Prostate gland (tissue), 2 donors: ENCODE results near the gene FCHSD2. TPM values are rescaled to one million over a fixed set of nuclear protein-coding genes. Genes with fewer than 3 reads are reported as not detected.

Experiments
- DNase-seq: peaks from one replicate; pipeline ENCODE4 v3.0.0-alpha.2; 2019; ENCODE audit warnings: low spot score
- H3K27ac ChIP-seq, 2 donors: fragments of 200-600 bp; sonication (generic); 2 replicates each; pipeline ENCODE4 v1.5.1; 2017 to 2019
- H3K27me3 ChIP-seq: fragments of 200-600 bp; sonication (generic); replicated peaks from 2 replicates; pipeline ENCODE4 v1.5.1; 2019; ENCODE audit not compliant: insufficient read depth
- H3K36me3 ChIP-seq, 2 donors: fragments of 200-600 bp; sonication (generic); 1 replicate in 1 of 2; 2 replicates in 1 of 2; pipeline versions ENCODE4 v1.5.1 to v1.8.1; 2017 to 2019
- H3K4me1 ChIP-seq: fragments of 200-600 bp; sonication (generic); replicated peaks from 2 replicates; pipeline ENCODE4 v1.5.1; 2019
- H3K4me3 ChIP-seq, 2 donors: fragments of 200-600 bp; sonication (generic); 2 replicates each; pipeline ENCODE4 v1.5.1; 2017 to 2019
- H3K9me3 ChIP-seq: fragments of 200-600 bp; sonication (generic); 2 replicates; pipeline ENCODE4 v1.5.1; 2017
- POLR2A ChIP-seq: fragments of 450-650 bp; IDR thresholded peaks from one replicate; pipeline ENCODE4 v1.6.1; 2016; ENCODE audit warnings: antibody characterized with exemption, mild to moderate bottlenecking
- POLR2AphosphoS5 ChIP-seq: sonication (generic); formaldehyde crosslinking; IDR thresholded peaks from one replicate; pipeline ENCODE4 v1.6.1; 2017; ENCODE audit warnings: antibody characterized with exemption
- WGBS: methylation state at CpG from one replicate; pipeline ENCODE4 v1.1.5; 2018; 5-methylcytosine and 5-hydroxymethylcytosine counted together
- intact Hi-C: fragments of 100-400 bp; cut with DNase I; formaldehyde crosslinking; loops from one replicate; pipeline ENCODE4 v1.14.2; 2022
- total RNA-seq, 2 donors: library from RNA; depleted of rRNA; stranded (reverse); fragments of >200 nt; gene quantifications; one replicate each; pipeline ENCODE4 v1.1.0, GENCODE V29; 2016
- TF ChIP-seq, protein P1 (sequence below), 4 experiments: fragments of 200-600 bp in 2 of 4; fragments of 450-650 bp in 2 of 4; sonication (generic) in 2 of 4; IDR thresholded peaks; 1 replicate in 3 of 4; 2 replicates in 1 of 4; pipeline ENCODE4 v1.5.1; 2016 to 2019; ENCODE audit warnings: antibody characterized with exemption in 4 of 4, mild to moderate bottlenecking in 2 of 4, moderate library complexity in 2 of 4

FCHSD2 gene
- total RNA-seq, 2 donors from 2014 or later: 9.9 to 45.3 TPM

DNA sequence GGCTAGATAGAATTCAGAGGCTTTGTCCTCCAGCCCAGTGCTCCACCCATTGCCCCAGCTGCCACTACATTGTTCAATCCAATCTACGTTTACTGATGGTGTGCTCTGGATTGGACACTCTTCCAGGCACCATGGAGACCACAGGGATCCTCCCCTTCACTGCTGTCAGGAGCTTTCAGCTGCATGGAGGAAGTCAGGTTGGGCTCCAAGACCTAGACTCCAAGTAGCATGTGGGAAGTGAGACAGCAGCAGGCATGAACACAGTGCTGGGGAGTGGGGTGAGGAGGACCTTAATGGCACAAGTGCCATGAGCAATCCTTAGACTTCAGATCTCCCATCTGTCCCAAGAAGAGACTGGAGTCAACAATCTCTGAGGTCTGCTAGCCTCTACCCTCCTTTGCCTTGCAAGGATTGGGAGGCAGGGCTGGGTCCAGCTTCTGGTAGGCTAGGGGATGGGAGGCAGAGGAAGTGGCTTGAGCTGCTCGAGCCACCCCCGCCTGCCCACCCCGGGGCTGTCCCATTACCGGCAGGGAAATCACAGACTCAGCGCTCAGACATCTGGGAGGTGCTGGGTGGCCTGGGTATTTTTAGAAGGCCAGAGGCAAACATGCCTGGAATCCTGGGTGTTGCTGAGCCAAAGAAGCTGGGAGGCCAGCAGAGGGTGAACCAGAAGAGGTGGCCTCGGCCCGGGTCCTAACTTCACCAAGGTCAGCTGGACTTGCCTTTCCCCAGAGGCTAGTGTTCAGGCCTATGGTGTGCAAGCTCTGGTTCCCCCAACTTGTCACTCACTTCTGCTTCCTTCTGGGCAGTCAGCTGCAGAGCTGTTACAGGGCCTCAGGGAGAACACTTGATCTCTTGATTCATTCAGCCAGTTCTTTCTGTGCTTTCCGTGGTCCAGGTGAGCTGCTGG is 15.2 kb upstream of the FCHSD2 start:
- Histone ChIP-seq H3K9me3 (no peaks in the 10 kb centered on the region), H3K27ac (no peak overlapping the region), H3K4me1 (no peaks in the 10 kb centered on the region), H3K36me3 (no peaks in the 10 kb centered on the region), H3K4me3 (no peak overlapping the region), H3K27me3 (no peaks in the 10 kb centered on the region)
- DNase-seq: no peak
- intact Hi-C loops: no loop called here
- 68% methylated on average over 9 of the region's 9 CpGs for WGBS
- no peak for TF ChIP-seq POLR2A
- TF ChIP-seq, protein P1, sequence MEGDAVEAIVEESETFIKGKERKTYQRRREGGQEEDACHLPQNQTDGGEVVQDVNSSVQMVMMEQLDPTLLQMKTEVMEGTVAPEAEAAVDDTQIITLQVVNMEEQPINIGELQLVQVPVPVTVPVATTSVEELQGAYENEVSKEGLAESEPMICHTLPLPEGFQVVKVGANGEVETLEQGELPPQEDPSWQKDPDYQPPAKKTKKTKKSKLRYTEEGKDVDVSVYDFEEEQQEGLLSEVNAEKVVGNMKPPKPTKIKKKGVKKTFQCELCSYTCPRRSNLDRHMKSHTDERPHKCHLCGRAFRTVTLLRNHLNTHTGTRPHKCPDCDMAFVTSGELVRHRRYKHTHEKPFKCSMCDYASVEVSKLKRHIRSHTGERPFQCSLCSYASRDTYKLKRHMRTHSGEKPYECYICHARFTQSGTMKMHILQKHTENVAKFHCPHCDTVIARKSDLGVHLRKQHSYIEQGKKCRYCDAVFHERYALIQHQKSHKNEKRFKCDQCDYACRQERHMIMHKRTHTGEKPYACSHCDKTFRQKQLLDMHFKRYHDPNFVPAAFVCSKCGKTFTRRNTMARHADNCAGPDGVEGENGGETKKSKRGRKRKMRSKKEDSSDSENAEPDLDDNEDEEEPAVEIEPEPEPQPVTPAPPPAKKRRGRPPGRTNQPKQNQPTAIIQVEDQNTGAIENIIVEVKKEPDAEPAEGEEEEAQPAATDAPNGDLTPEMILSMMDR (IDR thresholded peaks at IDR 0.05): no peak
- TF ChIP-seq POLR2AphosphoS5: no peak

DNA sequence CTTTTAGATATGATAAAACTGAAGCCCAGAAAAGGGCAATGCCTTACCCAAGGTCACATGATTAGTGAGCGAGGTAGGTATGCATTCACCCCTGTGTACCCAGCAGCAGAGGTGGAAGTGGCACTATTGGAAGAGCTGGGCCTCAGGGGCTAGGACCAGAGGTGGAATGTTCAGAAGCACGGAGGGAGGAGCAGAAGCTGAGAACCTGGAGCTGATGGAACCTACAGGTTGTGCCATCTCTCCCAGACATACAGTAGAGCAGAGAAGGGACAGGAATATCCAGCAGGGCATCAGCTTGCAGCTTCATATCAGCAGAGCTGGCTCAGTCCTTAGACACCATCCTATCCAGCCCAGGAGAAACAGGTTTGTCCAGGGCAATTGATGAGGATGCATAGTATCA is 14.6 kb upstream of the FCHSD2 start:
- DNase-seq: no peak
- whole genome bisulfite sequencing: 95% methylated on average over 2 of the region's 2 CpGs
- Histone ChIP-seq H3K4me3 (no peak overlapping the region), H3K27me3 (no peaks in the 10 kb centered on the region), H3K4me1 (no peaks in the 10 kb centered on the region), H3K27ac (no peak overlapping the region), H3K9me3 (no peaks in the 10 kb centered on the region), H3K36me3 (no peaks in the 10 kb centered on the region)
- TF ChIP-seq, protein P1 (IDR thresholded peaks at IDR 0.05): no peak
- TF ChIP-seq POLR2AphosphoS5 (no peak), POLR2A (no peak)
- intact Hi-C loops: no loop called here

DNA sequence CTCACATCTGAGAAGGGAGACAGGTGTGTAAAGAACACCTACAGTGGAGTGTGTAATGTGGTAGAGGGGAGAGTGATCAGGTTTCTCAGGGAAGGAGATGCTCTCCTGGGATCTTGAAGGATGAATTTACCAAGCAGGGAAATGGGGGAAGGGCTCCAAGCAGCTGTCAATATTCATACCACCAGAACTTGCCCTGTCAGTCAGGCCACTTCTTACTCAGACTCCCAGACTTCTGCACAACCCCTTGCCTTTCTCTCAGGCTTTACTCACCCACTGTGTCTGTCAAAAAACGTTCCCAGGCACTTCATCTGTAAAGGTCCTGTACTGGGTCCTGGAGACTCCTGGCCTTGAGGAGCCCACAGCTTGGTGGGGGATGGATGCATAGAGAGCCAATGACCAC is 14.0 kb upstream of the FCHSD2 start:
- intact Hi-C loops: no loop called here
- no peak overlapping the region for H3K4me3 ChIP-seq
- 75% methylated on average over 1 of the region's 1 CpG for WGBS
- no peaks in the 10 kb centered on the region for H3K27me3 ChIP-seq
- H3K36me3 ChIP-seq: no peaks in the 10 kb centered on the region
- TF ChIP-seq POLR2A (no peak), POLR2AphosphoS5 (no peak)
- TF ChIP-seq, protein P1 (IDR thresholded peaks at IDR 0.05): no peak
- DNase-seq: no peak
- H3K27ac ChIP-seq: no peak overlapping the region
- no peaks in the 10 kb centered on the region for H3K9me3 ChIP-seq
- H3K4me1 ChIP-seq: no peaks in the 10 kb centered on the region

DNA sequence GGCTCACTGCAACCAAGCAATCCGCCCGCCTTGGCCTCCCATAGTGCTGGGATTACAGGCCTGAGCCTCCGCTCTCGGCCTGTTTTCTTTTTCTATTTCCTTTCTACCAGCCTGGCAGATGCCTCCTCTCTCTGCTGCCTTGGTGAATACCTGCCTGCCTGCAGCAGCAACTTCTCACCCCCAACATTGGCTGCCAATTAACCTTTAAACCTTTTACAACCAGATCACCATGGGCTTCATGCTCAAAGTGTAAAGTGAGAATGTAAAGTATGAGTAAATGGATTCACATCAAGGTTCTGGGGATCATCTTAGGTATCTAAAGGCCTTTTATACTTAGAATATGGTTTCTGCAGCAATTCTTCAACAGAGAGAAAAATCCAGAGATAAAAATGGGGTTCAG is 13.0 kb upstream of the FCHSD2 start:
- WGBS: 97% methylated on average over 4 of the region's 4 CpGs
- no peaks in the 10 kb centered on the region for H3K9me3 ChIP-seq
- no peak overlapping the region for H3K27ac ChIP-seq
- no peaks in the 10 kb centered on the region for H3K4me1 ChIP-seq
- no peaks in the 10 kb centered on the region for H3K36me3 ChIP-seq
- no peak for DNase-seq
- intact Hi-C loops: no loop called here
- no peak for TF ChIP-seq POLR2A
- TF ChIP-seq, protein P1 (IDR thresholded peaks at IDR 0.05): no peak
- TF ChIP-seq POLR2AphosphoS5: no peak
- H3K4me3 ChIP-seq: no peak overlapping the region
- no peaks in the 10 kb centered on the region for H3K27me3 ChIP-seq

DNA sequence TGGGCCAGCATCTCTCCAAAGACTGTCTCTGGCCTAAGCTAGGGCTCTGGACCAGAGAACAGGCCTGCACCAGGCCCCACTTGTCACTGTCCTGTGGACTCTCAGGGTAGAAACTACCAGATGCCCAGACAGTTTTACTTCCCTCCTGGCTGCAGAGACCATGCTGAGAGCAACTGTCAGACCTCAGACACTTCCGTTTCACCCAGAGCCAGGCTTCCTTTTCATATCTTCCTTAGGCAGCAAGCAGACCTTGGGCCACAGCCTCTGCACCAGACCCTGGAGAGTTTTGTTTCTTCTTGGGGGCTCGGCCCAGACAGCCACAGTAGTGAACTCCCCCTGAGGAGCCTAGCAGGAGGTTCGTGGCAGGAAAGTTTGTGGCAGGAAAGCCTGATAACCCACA is 12.1 kb upstream of the FCHSD2 start:
- Histone ChIP-seq H3K9me3 (no peaks in the 10 kb centered on the region), H3K36me3 (no peaks in the 10 kb centered on the region), H3K27ac (no peak overlapping the region), H3K4me1 (no peaks in the 10 kb centered on the region), H3K27me3 (no peaks in the 10 kb centered on the region), H3K4me3 (no peak overlapping the region)
- TF ChIP-seq, protein P1 (IDR thresholded peaks at IDR 0.05): no peak
- TF ChIP-seq POLR2AphosphoS5: no peak
- no peak for TF ChIP-seq POLR2A
- WGBS: 86% methylated on average over 3 of the region's 3 CpGs
- DNase-seq: no peak
- intact Hi-C loops: no loop called here
